Tibial artery (tissue), 4 donors: ENCODE data around the gene DYDC2.

Experiments
- DNase-seq, 2 donors: peaks; one replicate each; pipeline ENCODE4 v3.0.0-alpha.2; 2019
- H3K27ac ChIP-seq, 2 donors: fragments of 200-600 bp; sonication (generic) in 1 of 2; 1 replicate in 1 of 2; 2 replicates in 1 of 2; pipeline ENCODE4 v1.5.1; 2018 to 2019; ENCODE audit warnings: mild to moderate bottlenecking in 1 of 2
- H3K27me3 ChIP-seq, 2 donors: fragments of 200-600 bp; sonication (generic) in 1 of 2; one replicate each; pipeline versions ENCODE4 v1.5.1 to v1.6.0; 2016 to 2019
- H3K36me3 ChIP-seq, 3 donors: fragments of 200-600 bp; sonication (generic) in 2 of 3; one replicate each; pipeline ENCODE4 v1.5.1; 2016 to 2019; ENCODE audit warnings: mild to moderate bottlenecking in 2 of 3
- H3K4me1 ChIP-seq, 4 donors: fragments of 200-600 bp; sonication (generic) in 2 of 4; 1 replicate in 3 of 4; 2 replicates in 1 of 4; pipeline ENCODE4 v1.5.1; 2016 to 2019
- H3K4me3 ChIP-seq, 2 donors: fragments of 200-600 bp; sonication (generic) in 1 of 2; 1 replicate in 1 of 2; 2 replicates in 1 of 2; pipeline ENCODE4 v1.5.1; 2018 to 2019; ENCODE audit warnings: mild to moderate bottlenecking in 2 of 2
- H3K9me3 ChIP-seq, 3 donors: fragments of 200-600 bp; sonication (generic) in 1 of 3; one replicate each; pipeline ENCODE4 v1.5.1; 2016 to 2019
- intact Hi-C: fragments of 100-400 bp; cut with DNase I; formaldehyde crosslinking; loops from one replicate; pipeline ENCODE4 v1.15.0; 2023; ENCODE audit warnings: low total_unique reads
- TF ChIP-seq, protein P1 (sequence below), 2 experiments: fragments of 200-600 bp in 1 of 2; fragments of 450-650 bp in 1 of 2; IDR thresholded peaks; one replicate each; pipeline ENCODE4 v1.5.1; 2017 to 2019; ENCODE audit warnings: antibody characterized with exemption in 2 of 2, mild to moderate bottlenecking in 1 of 2, moderate library complexity in 1 of 2

Gene DYDC2

DNA sequence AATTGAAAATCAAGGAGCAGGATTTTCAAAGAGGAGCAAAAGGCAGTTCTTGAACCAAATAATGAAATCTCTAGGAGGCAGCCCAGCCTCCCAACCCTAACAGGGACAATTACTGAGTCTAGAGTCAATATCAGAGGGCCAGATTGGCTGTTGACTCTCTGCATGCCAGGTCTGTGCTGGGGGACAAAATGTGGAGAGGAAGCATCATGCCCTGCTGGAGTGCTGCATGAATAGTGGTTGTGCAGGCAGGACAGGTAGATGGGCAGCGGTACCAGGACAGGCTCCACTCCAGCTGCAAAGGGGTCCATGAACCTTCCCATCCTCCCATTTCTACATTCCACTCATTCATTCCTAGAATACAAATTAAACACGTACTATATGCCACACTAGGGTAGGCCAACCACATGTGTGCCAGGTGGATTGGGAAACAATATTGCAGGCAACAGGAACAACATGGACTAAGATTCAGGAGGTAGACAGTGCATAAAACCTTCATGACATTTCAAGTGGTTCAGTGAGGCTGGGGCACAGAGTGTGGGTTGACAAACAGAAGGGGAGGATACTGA lies 36.8 kb upstream of the DYDC2 start:
- intact Hi-C loops, result no loop called here

GRCh38 chr10:80320377-80320776 lies 36.2 kb upstream of the DYDC2 start:
- no peaks in the 10 kb centered on the region for H3K36me3 ChIP-seq
- intact Hi-C loops, result no loop called here
- H3K4me3 ChIP-seq, result no peak overlapping the region
- H3K4me1 ChIP-seq, result no peaks in the 10 kb centered on the region
- no peaks in the 10 kb centered on the region for H3K9me3 ChIP-seq
- H3K27ac ChIP-seq, result no peak overlapping the region
- TF ChIP-seq, protein P1, sequence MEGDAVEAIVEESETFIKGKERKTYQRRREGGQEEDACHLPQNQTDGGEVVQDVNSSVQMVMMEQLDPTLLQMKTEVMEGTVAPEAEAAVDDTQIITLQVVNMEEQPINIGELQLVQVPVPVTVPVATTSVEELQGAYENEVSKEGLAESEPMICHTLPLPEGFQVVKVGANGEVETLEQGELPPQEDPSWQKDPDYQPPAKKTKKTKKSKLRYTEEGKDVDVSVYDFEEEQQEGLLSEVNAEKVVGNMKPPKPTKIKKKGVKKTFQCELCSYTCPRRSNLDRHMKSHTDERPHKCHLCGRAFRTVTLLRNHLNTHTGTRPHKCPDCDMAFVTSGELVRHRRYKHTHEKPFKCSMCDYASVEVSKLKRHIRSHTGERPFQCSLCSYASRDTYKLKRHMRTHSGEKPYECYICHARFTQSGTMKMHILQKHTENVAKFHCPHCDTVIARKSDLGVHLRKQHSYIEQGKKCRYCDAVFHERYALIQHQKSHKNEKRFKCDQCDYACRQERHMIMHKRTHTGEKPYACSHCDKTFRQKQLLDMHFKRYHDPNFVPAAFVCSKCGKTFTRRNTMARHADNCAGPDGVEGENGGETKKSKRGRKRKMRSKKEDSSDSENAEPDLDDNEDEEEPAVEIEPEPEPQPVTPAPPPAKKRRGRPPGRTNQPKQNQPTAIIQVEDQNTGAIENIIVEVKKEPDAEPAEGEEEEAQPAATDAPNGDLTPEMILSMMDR (IDR thresholded peaks at IDR 0.05), result no peak
- H3K27me3 ChIP-seq, result no peaks in the 10 kb centered on the region
- DNase-seq, result no peak

More for the DNA sequence above, 36.8 kb upstream of the DYDC2 start:
- no peak for DNase-seq
- Histone ChIP-seq H3K36me3 (no peaks in the 10 kb centered on the region), H3K27ac (no peak overlapping the region), H3K4me1 (no peaks in the 10 kb centered on the region), H3K9me3 (no peaks in the 10 kb centered on the region), H3K27me3 (no peaks in the 10 kb centered on the region), H3K4me3 (no peak overlapping the region)
- TF ChIP-seq, protein P1 (IDR thresholded peaks at IDR 0.05), result no peak

GRCh38 chr10:80321183-80321582 lies 35.4 kb upstream of the DYDC2 start:
- DNase-seq, result no peak
- no peak overlapping the region for H3K4me3 ChIP-seq
- TF ChIP-seq, protein P1 (IDR thresholded peaks at IDR 0.05), result no peak
- no peaks in the 10 kb centered on the region for H3K27me3 ChIP-seq
- H3K27ac ChIP-seq, result no peak overlapping the region
- intact Hi-C loops, result no loop called here
- H3K4me1 ChIP-seq, result no peaks in the 10 kb centered on the region
- H3K9me3 ChIP-seq, result no peaks in the 10 kb centered on the region
- H3K36me3 ChIP-seq, result no peaks in the 10 kb centered on the region

- Histone ChIP-seq H3K27me3 (no peaks in the 10 kb centered on the region), H3K4me1 (no peaks in the 10 kb centered on the region), H3K4me3 (no peak overlapping the region), H3K36me3 (no peaks in the 10 kb centered on the region), H3K27ac (no peak overlapping the region), H3K9me3 (no peaks in the 10 kb centered on the region)
- intact Hi-C loops, result no loop called here
- TF ChIP-seq, protein P1 (IDR thresholded peaks at IDR 0.05), result no peak
- DNase-seq, result no peak
Measured at GRCh38 chr10:80322158-80322557, 34.4 kb upstream of the DYDC2 start.

DNA sequence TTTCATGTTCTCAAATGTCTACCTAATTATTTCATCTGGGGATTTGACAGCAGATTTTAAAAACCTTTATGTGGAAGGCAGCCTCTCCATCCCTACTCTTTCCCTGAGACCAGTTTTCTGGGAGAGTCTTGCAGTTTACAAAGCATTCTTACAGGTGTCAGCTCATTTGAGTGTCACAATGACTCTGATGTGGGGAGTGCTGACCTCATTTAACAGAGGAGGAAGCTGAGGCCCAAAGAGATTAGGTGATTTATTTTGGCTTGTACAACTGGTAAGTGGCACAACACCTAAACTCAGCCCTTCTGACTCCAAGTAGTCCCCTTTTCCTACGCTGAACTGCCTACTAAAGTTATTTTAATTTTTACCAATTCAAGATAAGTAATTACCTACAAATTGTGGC lies 33.9 kb upstream of the DYDC2 start:
- intact Hi-C loops, result no loop called here
- no peaks in the 10 kb centered on the region for H3K27me3 ChIP-seq
- no peaks in the 10 kb centered on the region for H3K9me3 ChIP-seq
- no peak overlapping the region for H3K4me3 ChIP-seq
- H3K4me1 ChIP-seq, result no peaks in the 10 kb centered on the region
- no peak for DNase-seq
- TF ChIP-seq, protein P1 (IDR thresholded peaks at IDR 0.05), result no peak
- H3K27ac ChIP-seq, result no peak overlapping the region
- no peaks in the 10 kb centered on the region for H3K36me3 ChIP-seq

- Histone ChIP-seq H3K4me1 (no peaks in the 10 kb centered on the region), H3K4me3 (no peak overlapping the region), H3K9me3 (no peaks in the 10 kb centered on the region), H3K36me3 (no peaks in the 10 kb centered on the region), H3K27me3 (no peaks in the 10 kb centered on the region), H3K27ac (no peak overlapping the region)
- no peak for DNase-seq
- intact Hi-C loops, result no loop called here
- TF ChIP-seq, protein P1 (IDR thresholded peaks at IDR 0.05), result no peak
Measured at GRCh38 chr10:80323311-80323710, 33.3 kb upstream of the DYDC2 start.
